Peyer's patch (tissue), 4 donors: ENCODE results near the gene CDH23. TPM values are rescaled to one million over a fixed set of nuclear protein-coding genes. Genes with fewer than 3 reads are reported as not detected.

Experiments
- DNase-seq, 3 donors: peaks; one replicate each; pipeline ENCODE4 v3.0.0-alpha.2; 2017 to 2019
- H3K27ac ChIP-seq, 4 donors: fragments of 200-600 bp; sonication (generic); one replicate each; pipeline ENCODE4 v1.5.1; 2016 to 2019
- H3K27me3 ChIP-seq, 2 donors: fragments of 200-600 bp; sonication (generic); one replicate each; pipeline ENCODE4 v1.5.1; 2019
- H3K36me3 ChIP-seq, 3 donors: fragments of 200-600 bp; sonication (generic); one replicate each; pipeline ENCODE4 v1.5.1; 2016 to 2019
- H3K4me1 ChIP-seq, 4 donors: fragments of 200-600 bp; sonication (generic); one replicate each; pipeline ENCODE4 v1.5.1; 2016 to 2019
- H3K4me3 ChIP-seq, 4 donors: fragments of 200-600 bp; sonication (generic); 1 replicate in 3 of 4; 2 replicates in 1 of 4; pipeline ENCODE4 v1.5.1; 2016 to 2019; ENCODE audit warnings: mild to moderate bottlenecking in 1 of 4
- H3K9me3 ChIP-seq, 4 donors: fragments of 200-600 bp; sonication (generic); one replicate each; pipeline ENCODE4 v1.5.1; 2016 to 2019; ENCODE audit warnings: mild to moderate bottlenecking in 1 of 4
- POLR2A ChIP-seq, 2 donors: fragments of 450-650 bp; IDR thresholded peaks; one replicate each; pipeline ENCODE4 v1.5.1; 2017; ENCODE audit warnings: antibody characterized with exemption in 2 of 2, mild to moderate bottlenecking in 2 of 2, moderate library complexity in 2 of 2
- total RNA-seq, 4 donors: library from RNA; depleted of rRNA; stranded (reverse); fragments of >200 nt; gene quantifications; one replicate each; pipeline ENCODE4 v1.1.0, GENCODE V29; 2016
- TF ChIP-seq, protein P1 (sequence below), 6 experiments: fragments of 450-650 bp in 4 of 6; fragments of 200-600 bp in 2 of 6; sonication (generic) in 1 of 6; IDR thresholded peaks; one replicate each; pipeline ENCODE4 v1.5.1; 2017 to 2019; ENCODE audit warnings: antibody characterized with exemption in 6 of 6, mild to moderate bottlenecking in 3 of 6, moderate library complexity in 1 of 6

CDH23 gene
- total RNA-seq, 4 donors from 2014 or later = 3.2 to 9.9 (median 5.4) TPM

DNA sequence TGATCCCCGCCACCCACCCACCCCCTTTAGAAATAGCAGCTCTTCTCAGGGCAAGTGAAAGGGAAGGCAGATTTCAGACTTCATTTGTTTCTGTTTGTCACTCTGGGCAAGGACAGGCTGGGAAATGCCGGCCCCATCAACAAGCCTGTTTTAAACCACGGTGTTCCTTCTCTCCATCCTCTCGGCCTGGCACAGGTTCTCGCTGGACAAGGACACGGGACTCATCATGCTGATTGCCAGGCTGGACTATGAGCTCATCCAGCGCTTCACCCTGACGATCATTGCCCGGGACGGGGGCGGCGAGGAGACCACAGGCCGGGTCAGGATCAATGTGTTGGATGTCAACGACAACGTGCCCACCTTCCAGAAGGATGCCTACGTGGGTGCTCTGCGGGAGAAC lies 280.5 kb downstream of the CDH23 start:
- Histone ChIP-seq H3K27ac (no peak overlapping the region), H3K9me3 (no peaks in the 10 kb centered on the region), H3K36me3 (no peaks in the 10 kb centered on the region), H3K4me1 (no peaks in the 10 kb centered on the region), H3K4me3 (no peak overlapping the region), H3K27me3 (no peaks in the 10 kb centered on the region)
- no peak for DNase-seq
- TF ChIP-seq, protein P1, sequence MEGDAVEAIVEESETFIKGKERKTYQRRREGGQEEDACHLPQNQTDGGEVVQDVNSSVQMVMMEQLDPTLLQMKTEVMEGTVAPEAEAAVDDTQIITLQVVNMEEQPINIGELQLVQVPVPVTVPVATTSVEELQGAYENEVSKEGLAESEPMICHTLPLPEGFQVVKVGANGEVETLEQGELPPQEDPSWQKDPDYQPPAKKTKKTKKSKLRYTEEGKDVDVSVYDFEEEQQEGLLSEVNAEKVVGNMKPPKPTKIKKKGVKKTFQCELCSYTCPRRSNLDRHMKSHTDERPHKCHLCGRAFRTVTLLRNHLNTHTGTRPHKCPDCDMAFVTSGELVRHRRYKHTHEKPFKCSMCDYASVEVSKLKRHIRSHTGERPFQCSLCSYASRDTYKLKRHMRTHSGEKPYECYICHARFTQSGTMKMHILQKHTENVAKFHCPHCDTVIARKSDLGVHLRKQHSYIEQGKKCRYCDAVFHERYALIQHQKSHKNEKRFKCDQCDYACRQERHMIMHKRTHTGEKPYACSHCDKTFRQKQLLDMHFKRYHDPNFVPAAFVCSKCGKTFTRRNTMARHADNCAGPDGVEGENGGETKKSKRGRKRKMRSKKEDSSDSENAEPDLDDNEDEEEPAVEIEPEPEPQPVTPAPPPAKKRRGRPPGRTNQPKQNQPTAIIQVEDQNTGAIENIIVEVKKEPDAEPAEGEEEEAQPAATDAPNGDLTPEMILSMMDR (IDR thresholded peaks at IDR 0.05) = no peak
- TF ChIP-seq POLR2A (IDR thresholded peaks at IDR 0.05) = no peak

GRCh38 chr10:71678057-71678805 lies 281.5 kb downstream of the CDH23 start:
- TF ChIP-seq, protein P1 (IDR thresholded peaks at IDR 0.05) = no peak
- no peak for TF ChIP-seq POLR2A (IDR thresholded peaks at IDR 0.05)
- no peaks in the 10 kb centered on the region for H3K27me3 ChIP-seq
- no peak for DNase-seq
- no peaks in the 10 kb centered on the region for H3K36me3 ChIP-seq
- no peak overlapping the region for H3K4me3 ChIP-seq
- no peaks in the 10 kb centered on the region for H3K9me3 ChIP-seq
- H3K4me1 ChIP-seq = no peaks in the 10 kb centered on the region
- no peak overlapping the region for H3K27ac ChIP-seq

DNA sequence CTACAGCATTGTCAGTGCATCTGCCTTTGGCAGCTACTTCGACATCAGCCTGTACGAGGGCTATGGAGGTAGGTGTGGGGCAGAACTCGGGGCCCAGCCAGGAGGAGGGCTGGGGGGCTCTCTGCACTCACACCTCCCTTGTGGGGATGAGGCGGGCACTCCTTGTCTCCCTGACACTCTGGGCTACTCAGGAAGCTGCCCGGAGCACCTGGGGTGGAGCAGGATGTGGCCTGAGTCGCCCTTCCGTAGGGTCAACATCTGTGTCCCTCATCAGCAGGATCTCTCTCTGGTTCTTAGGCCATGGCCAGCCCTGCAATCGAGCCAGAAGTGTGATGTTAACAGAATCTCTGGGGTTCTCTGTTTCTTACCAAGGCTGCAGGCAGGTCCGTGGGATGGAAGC lies 282.7 kb downstream of the CDH23 start:
- no peak overlapping the region for H3K4me3 ChIP-seq
- H3K9me3 ChIP-seq = no peaks in the 10 kb centered on the region
- no peaks in the 10 kb centered on the region for H3K27me3 ChIP-seq
- H3K27ac ChIP-seq = no peak overlapping the region
- no peak for TF ChIP-seq POLR2A (IDR thresholded peaks at IDR 0.05)
- TF ChIP-seq, protein P1 (IDR thresholded peaks at IDR 0.05) = no peak
- no peaks in the 10 kb centered on the region for H3K36me3 ChIP-seq
- H3K4me1 ChIP-seq = no peaks in the 10 kb centered on the region
- DNase-seq = no peak

DNA sequence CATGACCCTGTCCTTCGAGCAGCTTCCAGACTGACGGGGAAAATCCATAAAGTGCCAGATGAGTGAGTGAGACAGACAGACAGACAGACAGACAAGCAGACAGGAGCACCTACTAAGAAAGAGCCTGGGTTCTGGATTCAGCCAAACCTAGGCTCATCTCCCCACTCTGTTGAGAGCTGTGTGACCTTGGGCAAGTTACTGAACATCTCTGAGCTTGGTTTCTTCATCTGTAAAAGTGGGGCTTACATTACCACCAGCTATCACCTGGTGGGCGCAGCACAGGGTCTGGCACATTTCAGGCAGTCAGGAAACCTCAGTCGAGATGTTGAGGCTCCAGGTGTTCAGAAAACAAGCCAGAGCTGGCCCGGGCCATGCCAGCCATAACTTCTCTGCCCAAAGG lies 285.3 kb downstream of the CDH23 start:
- TF ChIP-seq, protein P1 (IDR thresholded peaks at IDR 0.05) = no peak
- no peak for TF ChIP-seq POLR2A (IDR thresholded peaks at IDR 0.05)
- Histone ChIP-seq H3K27me3 (no peaks in the 10 kb centered on the region), H3K4me1 (no peaks in the 10 kb centered on the region), H3K36me3 (no peaks in the 10 kb centered on the region), H3K9me3 (no peaks in the 10 kb centered on the region), H3K27ac (no peak overlapping the region), H3K4me3 (no peak overlapping the region)
- no peak for DNase-seq

DNA sequence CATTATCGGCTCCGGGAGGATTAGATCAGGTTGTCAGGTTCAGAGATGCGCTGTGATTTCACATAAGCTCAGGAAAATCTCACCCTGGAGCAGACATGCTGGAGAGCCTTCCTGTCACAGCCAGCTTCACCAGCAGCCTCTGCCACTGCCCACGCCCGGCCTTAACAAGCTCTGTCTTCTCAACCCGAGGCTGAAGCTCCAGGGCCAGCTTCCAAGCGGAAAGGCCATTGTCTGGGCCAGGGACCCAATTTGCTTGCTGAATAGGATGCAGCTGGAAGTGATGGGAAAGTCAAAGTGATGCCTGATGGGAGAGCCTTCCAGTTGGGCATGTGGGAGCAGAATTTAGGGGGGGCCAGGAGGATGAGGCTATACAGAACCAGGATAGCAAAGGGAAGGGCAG lies 286.6 kb downstream of the CDH23 start:
- TF ChIP-seq POLR2A (IDR thresholded peaks at IDR 0.05) = no peak
- TF ChIP-seq, protein P1 (IDR thresholded peaks at IDR 0.05) = no peak
- Histone ChIP-seq H3K27me3 (no peaks in the 10 kb centered on the region), H3K4me1 (no peaks in the 10 kb centered on the region)

More for the DNA sequence above, 286.6 kb downstream of the CDH23 start:
- H3K36me3 ChIP-seq = no peaks in the 10 kb centered on the region
- no peak for DNase-seq
- H3K4me3 ChIP-seq = no peak overlapping the region
- H3K27ac ChIP-seq = no peak overlapping the region
- no peaks in the 10 kb centered on the region for H3K9me3 ChIP-seq
